Gastroesophageal sphincter (tissue), 3 donors: ENCODE results near the gene OVOL2.

ENCODE experiments used
- CTCF ChIP-seq, 4 experiments: fragments of 200-600 bp in 2 of 4; fragments of 450-650 bp in 2 of 4; sonication (generic) in 1 of 4; IDR thresholded peaks; one replicate each; pipeline ENCODE4 v1.5.1; 2017 to 2019; ENCODE audit warnings: antibody characterized with exemption in 4 of 4, mild to moderate bottlenecking in 2 of 4, moderate library complexity in 2 of 4
- POLR2A ChIP-seq, 2 donors: fragments of 450-650 bp; IDR thresholded peaks; one replicate each; pipeline ENCODE4 v1.6.1; 2017; ENCODE audit warnings: antibody characterized with exemption in 2 of 2, mild to moderate bottlenecking in 2 of 2, moderate library complexity in 1 of 2

GRCh38 chr20:18055261-18055660 is 2.5 kb downstream of the OVOL2 start:
- TF ChIP-seq CTCF (IDR thresholded peaks at IDR 0.05) (no peak), POLR2A (IDR thresholded peaks at IDR 0.05) (no peak)
